Activated CD4-positive, alpha-beta T cell treated with anti-CD3 and anti-CD28 coated beads, Interleukin-2, Interleukin-6, amounts not matched to agents 100 ng/mL and 50 ng/mL, durations not matched to agents 16 hours and 8 hours (primary cell): Measurements from ENCODE around the gene NGB.

Experiments
- DNase-seq: peaks from one replicate; pipeline ENCODE4 v3.0.0-alpha.2; 2020

Gene NGB

DNA sequence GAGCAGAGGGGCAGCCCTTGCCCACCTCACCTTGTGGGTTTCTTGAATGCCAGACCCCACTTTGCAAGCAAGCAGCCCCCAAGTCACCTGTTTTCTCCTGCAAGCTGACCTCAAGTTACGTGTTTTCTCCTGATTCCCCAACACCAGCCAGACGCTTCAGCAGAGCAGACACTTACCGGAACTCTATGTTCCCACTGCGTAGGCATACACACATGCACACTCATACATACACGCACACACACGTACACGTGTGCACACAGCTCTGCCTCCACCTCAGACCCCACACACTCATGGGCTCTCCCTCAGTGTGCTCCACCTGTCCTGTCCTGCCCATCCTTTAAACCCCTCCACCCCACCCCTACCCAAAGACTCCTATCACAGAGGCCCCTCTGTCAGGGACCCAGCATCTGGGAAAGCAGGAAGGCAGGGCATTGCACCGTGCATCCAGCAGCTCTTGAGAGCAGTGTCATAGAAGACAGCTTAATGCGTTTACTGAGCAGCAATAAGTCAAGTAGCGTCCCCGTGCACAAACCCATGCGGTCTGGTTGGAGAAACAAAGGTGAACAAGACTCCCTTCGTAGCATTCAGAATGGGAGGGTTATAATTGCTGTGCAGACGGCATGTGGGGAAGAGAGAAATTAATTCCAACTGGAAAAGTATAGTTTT lies 45.0 kb downstream of the NGB start:
- no peak for DNase-seq

DNA sequence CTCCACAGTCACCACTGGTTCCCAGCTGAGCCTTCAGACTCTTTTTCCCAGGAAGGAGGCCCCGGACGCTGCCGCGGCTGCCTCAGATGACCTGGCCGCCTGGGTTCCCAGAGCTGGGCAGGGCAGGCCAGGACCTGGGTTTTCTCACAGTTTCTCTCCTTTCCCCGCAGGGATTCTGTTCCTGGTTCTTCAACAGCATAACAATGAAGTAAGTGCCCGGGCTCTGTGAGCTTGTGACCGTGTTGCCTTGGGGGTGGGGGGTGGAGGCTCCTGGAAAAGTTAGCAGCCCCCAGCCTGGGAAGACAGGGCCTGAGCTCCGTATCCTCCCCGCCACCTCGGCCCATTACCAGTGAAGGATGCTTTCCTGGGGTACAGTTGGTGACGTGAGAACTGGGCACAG lies 45.8 kb downstream of the NGB start:
- no peak for DNase-seq

DNA sequence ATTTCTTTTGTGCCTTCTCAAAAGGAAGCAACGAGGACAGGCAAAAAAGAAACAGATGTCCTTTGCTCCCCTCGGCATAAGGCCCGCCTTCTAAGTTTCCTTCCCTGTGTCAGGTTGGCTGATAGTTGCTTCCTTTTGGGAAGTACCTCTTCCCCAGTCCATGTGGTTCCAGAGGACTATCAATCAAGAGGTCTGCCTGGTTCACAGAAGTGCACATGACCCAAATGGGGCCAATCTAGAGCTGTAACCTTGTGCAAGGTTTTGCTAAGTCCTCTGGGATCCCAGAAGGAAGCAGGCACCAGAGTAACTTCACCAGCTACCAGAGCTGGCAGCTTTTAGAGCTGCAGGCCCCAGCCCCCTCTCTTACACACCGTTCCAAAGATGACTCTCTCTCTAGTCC lies 46.8 kb downstream of the NGB start:
- no peak for DNase-seq

DNA sequence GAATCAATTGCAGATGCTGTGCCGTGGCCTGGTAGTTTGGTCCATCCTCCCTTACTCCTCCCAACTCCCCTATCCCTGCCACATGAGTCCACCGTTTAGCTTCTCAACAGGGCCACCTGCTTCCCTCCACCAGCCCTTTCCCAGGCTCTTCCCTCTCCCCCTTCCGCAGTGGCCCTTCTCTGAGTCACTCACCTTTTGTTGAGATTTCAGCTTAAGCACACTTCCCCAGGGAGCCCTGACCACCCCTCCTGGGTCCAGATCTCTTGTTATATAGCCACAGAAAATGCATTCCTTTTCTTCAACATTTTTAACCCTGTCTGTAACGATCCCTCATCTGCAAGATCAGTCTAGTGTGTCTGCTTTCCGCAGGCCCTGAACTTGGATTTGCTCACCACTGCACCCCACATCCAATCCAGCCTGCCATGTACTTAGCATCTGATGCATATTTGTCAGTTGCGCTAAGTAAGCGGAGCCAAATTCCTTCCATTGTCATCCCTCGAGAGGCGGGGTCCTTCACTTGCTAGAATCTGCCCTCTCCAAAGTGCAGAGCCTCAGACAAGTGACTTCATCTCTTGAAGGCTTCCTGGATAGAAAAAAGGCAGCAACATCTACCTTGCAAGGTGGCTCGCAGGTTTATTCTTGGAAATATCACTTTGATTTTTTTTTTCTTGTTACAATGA lies 48.3 kb downstream of the NGB start:
- no peak for DNase-seq

DNA sequence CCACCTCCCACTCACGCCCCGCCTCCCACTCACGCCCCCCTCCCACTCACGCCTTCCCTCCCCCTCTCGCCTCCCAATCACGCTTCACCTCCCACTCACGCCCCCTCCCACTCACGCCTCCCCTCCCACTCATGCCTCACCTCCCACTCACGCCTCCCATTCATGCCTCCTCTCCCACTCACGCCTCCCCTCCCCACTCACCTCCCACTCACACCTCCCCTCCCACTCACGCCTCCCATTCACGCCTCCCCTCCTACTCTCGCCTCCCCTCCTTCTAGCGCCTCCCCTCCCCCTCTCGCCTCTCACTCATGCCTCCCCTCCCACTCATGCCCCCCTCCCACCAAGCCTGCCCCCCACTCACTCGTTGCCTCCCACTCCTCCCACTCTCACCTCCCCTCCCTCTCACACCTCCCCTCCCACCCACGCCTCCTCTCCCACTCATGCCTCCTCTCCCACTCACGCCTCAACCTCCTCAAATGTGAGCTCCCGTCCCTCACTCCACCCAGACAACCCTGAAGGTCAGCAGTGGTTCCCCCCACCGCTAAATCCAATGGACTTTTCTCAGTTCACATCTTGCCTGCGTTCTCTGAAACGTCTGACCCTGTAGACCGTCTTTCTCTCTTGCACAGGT lies 49.6 kb downstream of the NGB start:
- DNase-seq = no peak

DNA sequence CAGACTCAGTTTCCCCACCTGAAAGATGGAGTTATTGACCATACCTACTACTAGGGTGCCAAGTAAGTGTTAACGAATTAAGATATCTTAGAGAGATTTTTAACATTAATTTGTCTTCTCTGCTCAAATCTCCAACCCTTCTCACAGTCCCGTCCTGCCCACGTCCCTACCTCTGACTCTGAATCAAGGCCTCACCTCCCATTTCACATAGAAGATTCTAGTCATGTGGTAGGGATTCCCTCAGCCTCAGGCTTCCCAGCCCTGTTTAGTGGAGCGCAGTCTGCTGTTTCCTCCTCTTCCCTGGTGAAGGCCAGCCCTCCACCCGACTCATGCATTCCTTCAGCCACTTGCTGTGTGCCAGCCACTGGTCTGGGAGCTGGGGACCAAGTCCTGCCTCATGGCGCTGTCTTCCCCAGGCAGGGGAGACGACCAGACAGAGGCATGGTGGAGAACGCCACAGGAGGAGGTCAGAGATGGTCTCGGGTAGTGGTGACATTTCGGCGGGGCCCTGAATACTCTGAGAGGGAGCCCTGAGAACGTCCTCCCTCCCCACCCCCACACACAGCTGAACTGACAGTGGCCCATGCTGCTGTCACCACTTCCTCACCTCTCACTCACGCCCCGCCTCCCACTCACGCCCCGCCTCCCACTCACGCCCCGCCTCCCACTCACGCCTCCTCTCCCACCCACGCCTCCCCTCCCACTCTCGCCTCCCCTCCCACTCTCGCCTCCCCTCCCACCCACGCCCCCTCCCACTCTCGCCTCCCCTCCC lies 50.6 kb downstream of the NGB start:
- no peak for DNase-seq

DNA sequence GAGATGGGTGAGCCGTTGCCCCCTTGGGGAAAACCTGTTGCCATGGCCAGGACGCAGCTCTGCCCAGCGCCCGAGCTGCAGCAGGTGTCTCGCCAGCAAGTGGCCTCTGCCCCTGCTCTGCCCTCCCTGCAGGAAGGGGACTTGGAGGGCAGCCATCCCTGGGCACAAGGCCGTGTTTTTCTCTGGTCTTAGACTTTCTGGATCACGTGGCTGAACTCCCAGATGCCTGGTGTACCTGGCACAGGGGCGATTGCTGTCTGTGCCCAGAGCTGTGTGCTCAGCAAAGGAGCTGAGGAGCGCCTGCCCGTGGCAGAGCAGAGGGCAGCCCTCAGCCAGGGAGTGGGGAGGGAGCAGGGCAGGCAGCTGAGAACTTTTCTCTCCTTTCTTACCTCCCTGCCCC lies 51.4 kb downstream of the NGB start:
- DNase-seq = no peak

DNA sequence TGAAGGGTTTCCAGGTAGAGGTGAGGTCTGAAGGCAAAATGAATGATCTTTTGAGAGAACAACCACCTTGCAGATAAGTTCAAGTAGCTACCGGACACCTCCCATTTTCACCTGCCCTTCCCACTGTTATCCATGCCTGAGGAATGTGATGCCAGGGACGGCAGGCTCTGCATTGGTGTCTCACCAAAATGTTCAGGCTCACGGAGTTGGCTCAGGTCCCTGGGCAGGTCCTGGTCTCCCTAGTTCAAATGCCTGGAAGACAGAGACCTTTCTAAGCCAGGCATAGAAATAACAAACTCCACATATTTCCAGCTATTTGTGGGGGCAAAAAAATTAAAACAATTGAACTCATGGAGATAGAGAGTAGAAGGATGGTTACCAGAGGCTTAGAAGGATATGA lies 53.5 kb downstream of the NGB start:
- DNase-seq = no peak
